GM21526 (cell line): ENCODE measurements around the gene PAN3.
A peak's percentile ranks its signal among the peaks of the same experiment; 100 is the strongest.
"Not testable (repeated sequence)": the region's sequence is repeated elsewhere in the genome, so short reads cannot be mapped to it uniquely, and the experiment has no call there.

ENCODE experiments used
- ATAC-seq: cut with Tn5 transposase; IDR thresholded peaks from one replicate; pipeline ENCODE4 v1.9.1; 2021; ENCODE audit warnings: moderate library complexity; ENCODE audit not compliant: unreplicated experiment, low FRiP score

The PAN3 gene

DNA sequence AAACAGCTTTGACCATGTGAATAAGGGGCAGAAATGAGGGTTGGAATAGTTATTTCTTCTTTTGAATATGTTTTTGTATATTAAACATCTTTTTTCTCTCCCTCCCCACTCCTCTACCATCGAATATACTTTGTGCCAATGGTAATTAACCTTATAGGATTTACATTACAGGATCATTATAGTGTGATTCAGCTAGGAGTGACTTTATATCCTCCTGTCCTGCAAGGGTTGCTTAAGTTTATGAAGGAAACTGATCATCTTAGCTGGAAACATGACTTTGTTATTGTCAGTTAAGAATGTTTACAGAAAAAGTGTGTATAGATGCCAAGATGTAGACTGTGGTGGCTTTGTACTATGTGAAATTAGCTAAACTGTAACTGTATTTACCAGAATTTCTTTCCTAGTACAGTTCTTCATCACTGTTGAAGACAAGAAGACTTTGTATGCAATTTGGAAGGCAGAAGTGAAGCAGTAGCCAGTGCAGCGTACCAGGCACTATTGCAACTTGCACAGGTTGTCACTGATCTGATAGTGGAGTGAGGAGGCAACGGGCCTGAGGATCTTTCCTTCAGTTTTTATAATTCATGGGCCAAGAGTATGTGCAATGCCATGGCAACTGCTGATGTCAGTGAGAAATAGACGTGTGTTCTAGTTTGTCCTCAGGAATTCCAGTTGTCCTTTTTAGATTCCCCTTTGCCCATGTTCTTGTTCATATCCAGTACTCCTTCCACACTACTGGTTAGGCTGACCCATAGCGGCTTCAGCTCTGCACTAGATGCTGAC, 8.2 kb upstream of the PAN3 start:
- ATAC-seq = no peak

DNA sequence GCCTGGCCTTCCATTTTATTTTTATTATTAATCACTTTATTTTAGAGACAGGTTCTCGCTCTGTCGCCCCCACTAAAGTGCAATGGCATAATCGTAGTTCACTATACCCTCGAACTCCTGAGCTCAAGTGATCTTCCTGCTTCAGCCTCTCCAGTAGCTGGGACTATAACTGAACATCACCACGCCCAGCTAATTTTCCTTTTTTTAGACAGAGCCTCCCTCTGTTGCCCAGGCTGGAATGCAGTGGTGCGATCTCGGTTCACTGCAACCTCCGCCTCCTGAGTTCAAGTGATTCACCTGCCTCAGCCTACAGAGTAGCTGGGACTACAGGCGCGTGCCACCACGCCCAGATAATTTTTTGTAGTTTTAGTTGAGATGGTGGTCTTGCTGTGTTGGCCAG, 6.7 kb upstream of the PAN3 start:
- no peak for ATAC-seq

DNA sequence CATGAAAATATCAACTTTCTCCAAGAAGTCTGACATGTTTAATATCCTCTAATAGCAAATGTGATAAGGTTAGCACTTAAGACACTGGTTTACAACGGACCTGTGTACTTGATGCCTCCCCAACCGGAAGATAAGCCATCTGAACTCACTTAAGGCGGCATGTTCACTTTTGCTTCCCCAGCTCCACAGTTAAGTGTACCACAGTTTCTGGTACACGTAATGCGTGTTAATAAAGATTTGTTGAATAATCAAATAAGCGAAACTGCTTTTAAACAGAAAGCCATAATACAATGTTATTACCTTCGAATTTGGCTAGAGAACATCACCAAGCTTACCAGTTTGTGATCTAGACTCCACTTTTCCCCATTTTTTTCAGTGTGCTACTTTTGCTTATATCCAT, 1.4 kb upstream of the PAN3 start:
- ATAC-seq = no peak

DNA sequence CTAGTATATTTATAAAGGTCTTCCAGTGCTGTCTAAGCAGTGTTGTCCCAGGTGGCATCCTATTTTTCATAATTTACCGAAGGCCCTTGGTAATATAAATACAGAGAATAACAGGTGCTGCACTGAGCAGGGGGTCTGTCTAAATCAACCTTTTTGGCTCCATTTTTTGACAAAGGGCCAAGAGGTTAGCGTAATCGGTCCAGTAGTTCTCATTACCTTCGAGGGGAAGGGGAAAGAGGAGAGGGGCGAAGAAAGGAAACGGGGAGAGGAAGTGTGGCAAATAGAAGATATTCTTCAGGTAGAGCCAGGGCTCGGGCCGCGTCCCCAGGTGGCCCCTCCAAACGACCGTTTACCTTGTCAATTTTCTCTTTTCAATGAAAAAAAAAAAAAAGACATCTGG, 749 bp upstream of the PAN3 start:
- peak; percentile 9 for ATAC-seq

DNA sequence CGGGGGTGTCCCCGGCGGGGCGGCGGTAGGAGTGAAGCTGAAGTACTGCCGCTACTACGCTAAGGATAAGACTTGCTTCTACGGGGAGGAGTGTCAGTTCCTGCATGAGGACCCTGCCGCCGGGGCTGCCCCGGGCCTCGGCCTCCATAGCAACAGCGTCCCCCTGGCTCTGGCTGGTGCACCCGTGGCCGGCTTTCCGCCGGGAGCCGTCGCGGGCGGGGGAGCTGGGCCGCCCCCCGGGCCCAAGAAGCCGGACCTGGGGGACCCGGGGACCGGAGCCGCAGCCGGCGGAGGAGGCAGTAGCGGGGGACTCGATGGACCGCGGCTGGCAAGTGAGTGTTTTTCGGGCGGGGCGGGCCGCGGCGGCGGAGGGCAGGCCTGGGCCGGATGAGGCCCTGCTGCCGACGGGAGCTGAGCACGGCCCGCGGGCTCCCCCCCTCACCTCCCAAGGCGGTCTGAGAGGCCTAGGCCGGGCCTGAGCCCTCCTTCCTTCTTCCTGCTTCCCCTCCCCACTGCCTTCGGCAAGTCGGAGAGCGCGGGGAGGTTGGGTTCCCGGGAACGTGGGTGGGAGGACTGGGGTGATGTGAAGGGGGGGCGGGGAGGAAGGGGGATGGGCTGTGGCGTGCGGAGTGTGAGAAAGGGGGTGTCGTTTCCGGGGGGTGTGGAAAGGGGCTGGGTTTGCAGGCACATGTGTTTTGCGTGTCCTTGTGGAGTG, 568 bp downstream of the PAN3 start:
- peak; percentile 43 for ATAC-seq

DNA sequence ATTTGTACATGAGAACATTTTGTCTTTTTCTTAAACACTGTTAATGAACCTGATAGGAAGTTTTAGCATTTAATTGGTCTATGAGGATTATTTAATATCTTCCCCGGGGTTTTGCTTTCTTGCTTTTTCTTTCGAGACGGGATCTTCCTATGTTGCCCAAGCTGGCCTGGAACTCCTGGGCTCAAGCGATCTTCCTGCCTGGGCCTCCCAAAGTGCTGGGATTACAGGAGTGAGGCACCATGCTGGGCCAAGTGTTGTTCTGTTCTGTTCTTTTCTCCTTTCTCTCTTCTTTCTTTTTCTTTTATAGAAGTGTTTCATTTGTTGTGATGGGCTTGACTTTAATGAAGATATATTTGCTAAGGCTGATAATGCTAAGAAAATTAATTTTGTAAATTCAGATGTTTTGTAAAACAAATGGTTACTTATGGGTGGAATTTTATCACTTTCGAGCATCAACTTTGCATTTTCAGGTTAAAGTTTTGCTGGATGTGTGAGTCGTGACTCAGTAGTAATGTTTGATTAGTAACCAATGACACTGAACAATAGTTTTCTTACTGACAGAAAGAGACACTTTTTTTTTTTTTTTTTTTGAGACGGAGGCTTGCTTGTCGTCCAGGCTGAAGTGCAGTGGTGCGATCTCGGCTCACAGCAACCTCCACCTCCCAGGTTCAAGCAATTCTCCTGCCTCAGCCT, 2.2 kb downstream of the PAN3 start:
- ATAC-seq = no peak

DNA sequence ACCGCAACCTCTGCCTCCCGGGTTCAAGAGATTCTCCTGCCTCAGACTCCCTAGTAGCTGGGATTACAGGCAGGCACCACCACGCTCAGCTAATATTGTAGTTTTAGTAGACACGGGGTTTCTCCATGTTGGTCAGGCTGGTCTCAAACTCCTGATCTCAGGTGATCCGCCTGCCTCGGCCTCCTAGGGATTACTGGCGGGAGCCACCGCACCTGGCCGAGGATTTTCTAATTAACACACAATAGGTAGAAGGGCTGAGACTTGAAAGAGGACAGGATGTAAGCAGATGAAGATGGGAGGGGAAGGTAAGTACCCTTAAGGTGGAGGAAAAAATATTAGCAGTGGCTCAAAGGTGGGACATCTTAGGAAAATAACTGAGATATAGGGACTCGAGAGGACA, 3.2 kb downstream of the PAN3 start:
- ATAC-seq = not testable (repeated sequence)

DNA sequence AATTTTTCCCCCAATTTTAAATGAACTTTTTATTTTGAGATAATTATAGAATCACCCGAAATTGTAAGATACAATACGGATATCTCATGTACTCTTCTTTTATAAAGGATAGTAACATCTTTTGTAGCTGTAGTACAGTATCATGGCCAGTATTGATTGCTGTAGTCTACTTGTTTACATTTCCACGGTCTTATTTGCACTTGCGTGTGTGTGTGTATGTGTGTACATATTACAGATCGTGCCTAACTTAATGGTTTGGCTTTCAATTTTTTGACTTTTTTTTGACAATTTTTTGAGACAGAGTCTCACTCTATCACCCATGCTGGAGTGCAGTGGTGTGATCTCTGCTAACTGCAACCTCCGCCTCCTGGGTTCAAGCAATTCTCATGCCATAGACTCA, 6.7 kb downstream of the PAN3 start:
- ATAC-seq = no peak

DNA sequence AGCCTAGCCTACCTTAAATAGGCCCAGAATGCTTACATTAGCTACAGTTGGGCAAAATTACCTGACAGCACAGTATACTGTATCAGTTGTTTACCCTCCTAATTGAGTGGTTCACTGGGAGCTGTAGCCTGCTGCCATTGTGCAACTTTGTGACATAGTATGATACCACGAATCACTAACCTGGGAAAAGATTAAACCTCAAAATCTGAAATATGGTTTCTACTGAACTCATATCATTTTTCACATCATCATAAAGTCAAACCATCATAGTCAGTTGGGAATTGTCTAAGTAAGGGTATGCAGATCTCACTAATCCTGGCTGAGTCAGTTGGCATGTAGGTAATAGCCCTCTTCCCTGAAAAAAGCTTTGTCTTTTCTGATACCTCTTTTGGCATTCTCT, 9.2 kb downstream of the PAN3 start:
- ATAC-seq = no peak

DNA sequence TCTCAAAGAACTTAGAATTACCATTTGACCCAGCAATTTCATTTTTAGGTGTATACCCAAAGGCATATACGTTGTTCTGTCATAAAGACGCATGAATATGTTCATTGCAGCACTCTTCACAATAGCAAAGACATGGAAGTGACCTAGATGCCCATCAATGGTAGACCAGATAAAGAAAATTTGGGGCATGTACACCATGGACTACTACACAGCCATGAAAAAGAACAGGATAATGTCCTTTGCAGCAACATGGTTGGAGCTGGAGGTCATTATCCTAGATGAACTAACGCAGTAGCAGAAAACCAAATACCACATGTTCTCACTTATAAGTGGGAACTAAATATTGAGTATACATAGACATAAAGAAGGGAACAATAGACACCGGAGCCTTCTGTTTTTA, 20.7 kb downstream of the PAN3 start:
- no peak for ATAC-seq

DNA sequence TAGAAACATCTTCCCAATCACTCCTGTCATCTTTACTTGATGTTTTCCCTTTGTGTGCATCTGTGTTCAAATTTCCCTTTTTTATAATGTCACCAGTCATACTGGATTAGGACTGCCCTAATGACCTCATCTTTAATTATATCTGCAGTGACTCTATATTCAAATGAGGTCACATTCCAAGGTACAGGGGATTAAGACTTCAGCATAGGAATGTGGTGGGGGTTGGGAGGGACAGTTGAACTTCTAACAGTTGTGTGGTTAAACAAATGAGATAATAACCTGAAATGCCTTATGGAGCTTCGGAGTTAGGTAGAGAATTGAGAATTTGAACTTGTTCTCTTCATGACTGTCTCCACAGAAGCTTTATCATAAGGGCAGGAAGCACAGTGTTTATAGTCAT, 23.0 kb downstream of the PAN3 start:
- no peak for ATAC-seq

DNA sequence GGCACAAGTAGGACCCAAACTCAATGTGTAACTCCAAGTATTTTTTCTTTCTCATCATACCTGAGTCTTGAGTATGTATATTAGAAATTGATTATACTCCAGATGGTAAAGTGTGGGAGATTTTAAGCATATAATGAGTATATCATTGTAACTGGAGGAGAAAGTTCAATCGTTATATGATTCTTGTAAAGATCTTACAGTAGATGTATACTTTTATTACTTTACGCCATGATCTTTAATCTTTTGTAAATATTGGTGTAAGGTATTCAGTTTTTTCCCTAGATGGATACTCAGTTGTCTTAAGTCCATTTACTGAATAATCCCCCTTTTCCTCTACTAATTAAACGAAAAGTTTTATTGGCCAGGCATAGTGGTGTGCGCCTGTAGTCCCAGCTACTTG, 25.2 kb downstream of the PAN3 start:
- ATAC-seq = no peak

DNA sequence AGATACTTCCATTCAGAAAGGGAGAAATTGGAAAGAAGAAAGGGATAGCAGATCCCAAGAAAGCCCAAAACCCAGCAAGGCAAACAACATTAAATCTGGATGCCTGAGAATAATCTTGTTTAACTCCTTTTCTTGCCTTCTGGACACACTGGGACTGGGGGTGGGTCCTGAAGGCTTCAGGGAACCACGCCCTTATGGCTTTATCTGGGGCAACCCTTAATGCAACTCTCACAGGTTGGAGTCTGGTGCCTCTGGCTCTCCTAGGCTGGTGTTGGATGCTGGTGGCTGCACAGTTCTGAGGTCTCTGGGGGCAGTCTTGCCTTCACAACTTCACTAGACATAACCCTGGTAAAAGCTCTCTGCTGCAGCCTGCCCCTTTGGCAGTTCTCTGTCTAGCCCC, 27.9 kb downstream of the PAN3 start:
- ATAC-seq = no peak

DNA sequence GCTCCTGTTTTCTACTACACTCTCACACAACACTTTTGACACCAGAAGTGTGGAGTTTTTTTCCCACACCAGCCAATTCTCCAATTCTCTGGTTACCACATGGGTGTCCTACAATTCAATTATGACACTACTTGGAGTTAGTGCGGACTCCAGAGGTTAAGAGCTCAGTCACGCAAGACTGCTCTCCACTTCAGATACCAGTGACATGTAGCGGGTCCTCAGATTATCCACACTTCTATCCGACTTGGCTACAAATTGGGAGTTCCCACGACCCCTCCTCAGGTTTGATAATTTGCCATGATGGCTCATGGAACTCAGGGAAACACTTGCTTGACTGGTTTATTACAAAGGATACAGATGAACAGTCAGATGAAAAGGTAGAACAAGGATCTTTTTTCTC, 32.9 kb downstream of the PAN3 start:
- ATAC-seq = no peak

DNA sequence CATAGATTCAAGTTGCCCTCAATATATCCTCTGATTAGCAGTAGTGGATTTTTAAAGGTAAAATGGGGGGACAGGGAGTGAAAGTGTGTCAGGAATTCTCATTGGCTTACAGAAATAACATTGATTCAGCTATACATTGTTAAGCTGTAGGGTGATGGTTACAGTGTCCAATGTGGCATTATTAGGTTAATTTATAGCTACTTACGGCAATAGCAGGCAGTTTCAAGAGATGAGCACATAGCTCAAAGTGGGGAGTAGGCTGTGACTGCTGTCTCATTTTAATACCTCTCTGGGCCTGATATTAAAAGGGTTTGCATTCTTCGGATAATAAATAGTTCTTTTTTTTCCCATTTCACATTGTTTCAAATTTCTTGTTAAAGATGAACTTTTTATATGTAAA, 34.6 kb downstream of the PAN3 start:
- no peak for ATAC-seq

DNA sequence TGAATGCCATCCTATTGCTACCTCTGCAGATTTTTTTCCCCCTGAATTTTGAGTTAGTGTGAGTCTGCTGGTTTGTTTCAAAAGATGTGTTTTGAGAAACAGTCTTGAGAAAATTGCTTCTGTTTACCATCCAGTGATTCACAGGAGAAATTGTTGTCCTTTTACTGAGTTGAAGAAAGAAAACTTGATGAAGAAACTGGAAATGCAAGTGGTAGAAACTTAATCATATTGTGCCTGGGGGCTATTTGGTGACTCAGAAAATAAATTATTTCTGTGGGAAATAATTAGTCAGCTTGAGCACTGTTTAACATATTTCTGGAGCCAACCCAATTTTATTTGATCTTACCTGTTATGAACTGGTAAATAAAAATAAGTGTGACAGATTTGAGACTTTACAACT, 35.4 kb downstream of the PAN3 start:
- no peak for ATAC-seq

DNA sequence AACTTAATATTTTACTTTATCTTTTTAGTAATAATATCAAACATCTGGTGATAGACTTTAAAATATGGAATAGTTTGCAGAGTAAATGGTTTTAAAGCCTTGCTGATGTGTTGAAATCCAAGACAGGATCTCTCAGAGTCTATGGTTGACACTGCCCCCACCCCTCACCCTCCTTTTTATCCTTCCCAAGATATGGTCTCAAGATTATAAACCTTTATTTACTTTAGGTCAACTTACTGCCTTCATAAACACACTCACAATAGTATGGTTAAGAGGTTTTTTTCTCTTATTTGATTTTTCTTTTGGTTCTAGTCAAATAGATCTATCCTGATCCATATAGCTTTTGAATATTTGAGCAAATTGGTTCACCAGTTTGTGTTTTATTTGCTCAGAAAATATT, 39.0 kb downstream of the PAN3 start:
- no peak for ATAC-seq

DNA sequence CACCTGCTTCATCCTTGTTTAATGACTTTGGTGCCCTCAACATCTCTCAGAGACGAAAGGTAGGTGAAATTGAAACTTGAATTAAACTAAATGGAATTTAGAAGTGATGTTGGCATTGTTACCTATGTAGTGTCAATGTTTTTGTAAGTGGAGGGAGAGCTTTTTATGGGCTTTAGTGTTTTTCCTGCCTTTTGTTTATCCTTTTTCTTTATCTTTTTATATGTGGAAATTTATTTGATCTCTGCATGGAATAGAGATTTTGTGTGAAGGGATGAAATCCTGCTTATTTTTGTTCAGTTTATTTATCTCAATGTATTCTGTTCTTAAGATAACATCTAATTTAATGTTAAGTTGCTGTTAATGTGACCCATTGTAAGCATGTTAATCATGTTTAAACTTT, 39.5 kb downstream of the PAN3 start:
- ATAC-seq = no peak

DNA sequence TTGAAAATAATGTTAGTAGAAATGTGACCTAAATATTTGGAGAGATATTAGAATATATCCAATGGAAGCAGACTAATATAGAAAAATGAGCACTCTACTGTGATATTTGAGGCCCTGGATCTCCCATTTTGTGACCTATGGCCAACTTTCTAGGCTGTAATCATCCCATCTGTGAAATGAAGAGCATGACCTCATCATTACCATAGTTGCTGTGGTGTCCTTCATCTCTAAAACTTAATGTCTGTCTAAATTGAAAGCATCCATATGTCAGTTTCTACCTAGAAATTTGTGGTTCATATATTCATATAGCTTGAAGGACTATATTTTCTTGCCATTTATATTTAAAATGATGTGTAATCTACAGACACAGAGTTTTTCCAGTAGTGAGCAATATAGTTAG, 41.6 kb downstream of the PAN3 start:
- no peak for ATAC-seq

DNA sequence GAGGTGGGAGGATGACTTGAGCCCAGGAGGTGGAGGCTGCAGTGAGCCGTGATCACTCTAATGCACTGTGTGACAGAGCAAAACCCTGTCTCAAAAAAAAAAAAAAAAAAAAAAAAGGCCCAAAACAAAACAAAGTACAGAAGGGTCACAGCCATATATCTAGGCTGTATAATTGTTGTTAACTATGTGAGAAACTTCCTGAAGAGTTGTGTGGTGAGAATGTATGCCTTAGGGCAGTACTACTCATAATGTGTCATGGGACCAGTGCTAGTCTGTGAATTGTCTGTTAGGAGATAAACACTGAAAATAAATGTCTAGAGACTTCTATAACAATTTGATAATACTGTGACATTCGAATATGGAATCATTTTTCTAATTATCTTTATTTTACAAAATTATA, 43.1 kb downstream of the PAN3 start:
- no peak for ATAC-seq

DNA sequence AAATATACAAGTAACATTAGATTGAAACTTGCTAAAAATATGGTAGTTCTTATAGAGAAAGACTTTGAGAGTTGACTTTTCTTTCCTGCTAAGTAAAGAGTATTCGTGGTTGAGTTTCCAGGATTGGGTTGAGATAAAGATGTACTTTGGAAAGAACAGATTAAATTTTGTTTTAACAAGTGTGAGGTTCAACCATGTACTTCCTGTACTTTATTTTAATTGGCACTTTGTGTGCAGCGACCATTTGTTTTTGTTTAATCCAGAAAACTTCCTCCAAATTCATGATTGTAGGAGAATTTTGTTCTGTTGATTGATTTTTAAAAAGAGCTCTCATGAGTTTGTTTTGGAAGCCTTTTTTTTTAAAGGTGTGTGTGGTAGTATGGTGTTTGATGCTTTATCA, 46.9 kb downstream of the PAN3 start:
- ATAC-seq = no peak

DNA sequence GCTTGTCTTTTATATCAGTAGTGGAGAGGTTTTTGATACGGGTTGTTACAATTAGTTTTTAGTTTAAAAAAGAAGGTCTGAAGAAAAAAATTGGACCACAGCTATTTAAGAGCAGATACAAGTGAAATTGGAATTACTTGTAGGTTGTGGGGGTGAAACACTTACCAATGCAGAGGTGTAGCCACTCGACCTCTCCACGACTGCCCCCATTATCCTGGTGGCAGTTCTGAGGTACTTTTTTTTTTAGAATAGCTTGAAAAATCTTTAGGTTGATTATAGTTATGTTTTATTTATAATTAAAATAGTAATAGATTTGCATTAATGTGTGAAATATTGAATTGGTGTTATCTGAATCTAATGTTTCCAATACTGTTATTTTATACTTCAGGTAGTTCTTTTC, 60.7 kb downstream of the PAN3 start:
- no peak for ATAC-seq
